RWPE2 (cell line): ENCODE measurements around the gene CXCR6.

Experiments used
- ATAC-seq: fragments of 200-7000 bp; cut with Tn5 transposase; 3 replicates; pipeline ENCODE4 v1.9.1; 2021; ENCODE audit warnings: low read depth
- DNase-seq: peaks from one replicate; pipeline ENCODE4 v3.0.0-alpha.2; 2020; ENCODE audit warnings: low spot score
- H3K27ac ChIP-seq: fragments of 450-650 bp; 2 replicates; pipeline ENCODE4 v1.5.1; 2017; ENCODE audit warnings: mild to moderate bottlenecking; ENCODE audit not compliant: poor library complexity, severe bottlenecking
- H3K27me3 ChIP-seq: fragments of 250-450 bp; sonication (Bioruptor Pico); 2 replicates; pipeline ENCODE4 v1.5.1; 2021; ENCODE audit warnings: mild to moderate bottlenecking, moderate library complexity; ENCODE audit not compliant: insufficient read depth, poor library complexity, severe bottlenecking
- H3K36me3 ChIP-seq: fragments of 250-450 bp; sonication (Bioruptor Pico); 2 replicates; pipeline ENCODE4 v1.5.1; 2020; ENCODE audit warnings: low read depth, mild to moderate bottlenecking, moderate library complexity
- H3K4me1 ChIP-seq: fragments of 250-450 bp; sonication (Bioruptor Pico); 2 replicates; pipeline ENCODE4 v1.5.1; 2021; ENCODE audit warnings: mild to moderate bottlenecking, moderate library complexity; ENCODE audit not compliant: insufficient read depth, poor library complexity, severe bottlenecking
- H3K4me3 ChIP-seq: fragments of 250-450 bp; sonication (Bioruptor Pico); 2 replicates; pipeline ENCODE4 v1.5.1; 2021; ENCODE audit warnings: mild to moderate bottlenecking, moderate library complexity; ENCODE audit not compliant: severe bottlenecking
- H3K9me3 ChIP-seq: fragments of 250-450 bp; sonication (Bioruptor Pico); 2 replicates; pipeline ENCODE4 v1.5.1; 2021; ENCODE audit warnings: mild to moderate bottlenecking, moderate library complexity; ENCODE audit not compliant: severe bottlenecking
- TF ChIP-seq, protein P1 (sequence below): fragments of 450-650 bp; IDR thresholded peaks from one replicate; pipeline ENCODE4 v1.5.1; 2017; ENCODE audit warnings: mild to moderate bottlenecking, moderate library complexity; ENCODE audit not compliant: poor library complexity, severe bottlenecking

The CXCR6 gene

DNA sequence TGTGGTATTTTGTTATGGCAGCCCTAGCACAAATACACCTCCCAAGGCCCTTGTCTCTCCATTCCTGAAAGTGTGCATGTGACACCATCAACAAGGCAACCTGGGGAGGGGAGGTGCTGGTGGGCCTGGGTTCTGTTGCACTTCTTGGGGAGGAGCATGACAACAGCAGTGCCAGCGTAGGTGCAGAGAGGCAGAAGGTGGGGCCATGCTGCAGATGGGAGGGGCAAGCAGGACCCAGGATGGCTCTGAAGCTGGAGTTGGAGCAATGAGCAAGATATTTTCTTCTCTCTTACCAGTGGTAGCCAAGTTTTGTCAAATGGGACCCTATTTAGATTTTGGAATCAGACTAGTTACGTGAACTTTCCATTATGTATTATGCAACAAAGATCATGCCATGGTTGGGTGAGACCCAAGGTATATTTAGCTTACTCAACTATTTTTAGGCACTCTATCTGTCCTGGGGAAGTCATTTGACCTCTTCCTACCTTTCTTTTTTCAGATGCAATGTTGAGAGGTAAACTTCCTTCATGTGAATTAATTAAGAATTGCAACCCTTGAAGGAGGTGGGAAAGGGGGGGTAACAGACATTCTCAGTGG, 49.0 kb downstream of the CXCR6 start:
- Histone ChIP-seq H3K27ac (no peak overlapping the region), H3K4me3 (no peak overlapping the region), H3K4me1 (peaks cover 19% of the 10 kb centered on the region), H3K9me3 (no peaks in the 10 kb centered on the region), H3K36me3 (no peaks in the 10 kb centered on the region), H3K27me3 (no peaks in the 10 kb centered on the region)
- TF ChIP-seq, protein P1, sequence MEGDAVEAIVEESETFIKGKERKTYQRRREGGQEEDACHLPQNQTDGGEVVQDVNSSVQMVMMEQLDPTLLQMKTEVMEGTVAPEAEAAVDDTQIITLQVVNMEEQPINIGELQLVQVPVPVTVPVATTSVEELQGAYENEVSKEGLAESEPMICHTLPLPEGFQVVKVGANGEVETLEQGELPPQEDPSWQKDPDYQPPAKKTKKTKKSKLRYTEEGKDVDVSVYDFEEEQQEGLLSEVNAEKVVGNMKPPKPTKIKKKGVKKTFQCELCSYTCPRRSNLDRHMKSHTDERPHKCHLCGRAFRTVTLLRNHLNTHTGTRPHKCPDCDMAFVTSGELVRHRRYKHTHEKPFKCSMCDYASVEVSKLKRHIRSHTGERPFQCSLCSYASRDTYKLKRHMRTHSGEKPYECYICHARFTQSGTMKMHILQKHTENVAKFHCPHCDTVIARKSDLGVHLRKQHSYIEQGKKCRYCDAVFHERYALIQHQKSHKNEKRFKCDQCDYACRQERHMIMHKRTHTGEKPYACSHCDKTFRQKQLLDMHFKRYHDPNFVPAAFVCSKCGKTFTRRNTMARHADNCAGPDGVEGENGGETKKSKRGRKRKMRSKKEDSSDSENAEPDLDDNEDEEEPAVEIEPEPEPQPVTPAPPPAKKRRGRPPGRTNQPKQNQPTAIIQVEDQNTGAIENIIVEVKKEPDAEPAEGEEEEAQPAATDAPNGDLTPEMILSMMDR: no peak
- DNase-seq: no peak
- no peak for ATAC-seq

DNA sequence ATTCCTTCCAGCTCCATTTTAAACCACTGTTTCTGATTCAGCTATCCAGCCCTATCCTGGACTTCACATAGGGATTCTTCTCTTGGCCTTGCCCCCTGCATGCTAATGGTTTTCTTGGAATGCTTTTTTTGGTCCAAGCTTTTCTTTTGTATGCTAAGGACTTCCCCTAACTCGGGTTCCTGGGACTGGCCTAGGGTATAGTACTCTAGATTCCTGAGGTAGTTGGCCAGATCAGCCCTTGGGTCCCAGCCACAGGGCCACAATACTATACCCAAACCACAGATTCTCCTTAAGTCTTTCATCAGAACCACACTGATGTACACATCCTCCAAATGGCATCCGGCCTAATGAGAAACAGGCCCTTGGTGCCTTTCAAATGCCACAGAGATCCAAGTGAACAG, 49.6 kb downstream of the CXCR6 start:
- no peaks in the 10 kb centered on the region for H3K9me3 ChIP-seq
- H3K4me3 ChIP-seq: no peak overlapping the region
- no peaks in the 10 kb centered on the region for H3K36me3 ChIP-seq
- H3K27ac ChIP-seq: no peak overlapping the region
- H3K27me3 ChIP-seq: no peaks in the 10 kb centered on the region
- TF ChIP-seq, protein P1: no peak
- ATAC-seq (no peak), DNase-seq (no peak)
- H3K4me1 ChIP-seq: peaks cover 14% of the 10 kb centered on the region

DNA sequence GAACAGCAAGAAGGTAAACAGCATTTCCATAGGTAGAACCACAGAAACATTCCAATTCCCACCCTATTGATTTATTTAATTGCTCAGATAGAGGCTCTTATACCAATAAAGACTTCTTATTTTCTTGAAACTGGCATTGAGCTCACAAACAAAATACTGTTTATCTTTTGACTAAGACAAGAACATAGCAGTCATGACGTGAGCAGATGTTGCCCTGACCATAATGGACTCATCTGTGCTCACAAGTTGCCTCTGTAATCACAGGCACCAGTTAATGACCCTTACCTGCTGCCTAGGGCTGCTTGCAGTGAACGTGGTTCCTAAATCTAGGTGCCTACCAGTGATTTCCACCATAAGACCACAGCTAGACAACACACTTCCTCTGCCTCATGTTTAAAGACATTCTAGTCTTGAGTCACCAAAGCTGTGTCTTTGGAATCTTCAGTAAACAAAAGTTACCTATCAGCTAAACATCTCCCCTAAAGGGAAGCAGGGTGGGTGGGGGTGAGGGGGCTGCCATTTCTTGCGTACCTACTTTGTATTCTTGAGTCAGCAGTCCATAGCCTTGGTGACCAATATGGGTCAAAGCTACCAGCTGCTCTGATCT, 50.3 kb downstream of the CXCR6 start:
- Histone ChIP-seq H3K9me3 (no peaks in the 10 kb centered on the region), H3K36me3 (no peaks in the 10 kb centered on the region), H3K4me3 (no peak overlapping the region), H3K4me1 (peaks cover 8% of the 10 kb centered on the region), H3K27ac (no peak overlapping the region), H3K27me3 (no peaks in the 10 kb centered on the region)
- ATAC-seq: no peak
- TF ChIP-seq, protein P1: no peak
- no peak for DNase-seq

DNA sequence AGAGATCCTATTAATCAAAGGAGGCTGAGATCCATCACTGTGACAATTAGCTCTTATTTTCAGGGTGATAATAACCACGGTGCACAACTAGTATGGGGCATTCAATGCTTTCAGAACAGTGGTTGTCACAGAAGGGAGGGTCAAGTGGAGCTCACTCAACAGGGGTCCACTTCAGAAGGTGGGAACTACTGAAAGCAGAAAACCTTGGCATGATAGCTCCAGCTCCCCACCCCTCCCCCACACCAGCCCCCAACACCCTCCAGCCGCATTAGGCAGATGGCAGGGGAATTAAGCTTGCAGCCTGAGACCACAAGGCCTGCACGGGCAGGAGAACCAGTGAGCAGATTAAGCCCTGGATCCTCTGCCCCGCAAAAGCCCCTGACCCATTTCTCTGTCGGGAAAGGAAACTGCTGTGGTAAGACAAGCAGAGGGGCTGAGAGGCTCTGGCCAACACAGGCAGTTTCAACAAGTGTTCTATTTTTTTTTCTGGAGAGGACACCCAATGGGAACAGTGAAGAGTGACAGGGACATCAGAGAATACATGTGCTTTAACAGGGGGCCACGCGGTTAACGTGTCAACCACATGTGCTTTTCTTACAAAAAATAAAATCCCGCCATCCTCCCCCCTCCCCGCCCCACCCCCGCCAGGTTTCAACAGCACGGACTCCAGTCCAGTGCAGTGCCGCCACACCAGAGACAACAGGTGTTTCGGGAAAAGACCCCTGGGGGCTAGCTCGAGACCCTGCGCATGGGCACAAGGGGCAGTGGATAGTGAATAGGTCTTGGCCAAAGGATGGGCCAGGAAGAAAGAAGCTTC, 51.4 kb downstream of the CXCR6 start:
- Histone ChIP-seq H3K4me3 (peak overlapping the region; percentile 90), H3K4me1 (no peaks in the 10 kb centered on the region), H3K27ac (no peak overlapping the region), H3K9me3 (no peaks in the 10 kb centered on the region), H3K27me3 (no peaks in the 10 kb centered on the region), H3K36me3 (no peaks in the 10 kb centered on the region)
- DNase-seq (no peak), ATAC-seq (no peak)
- TF ChIP-seq, protein P1: no peak
